NCI-H2227 (cell line): ENCODE data around the gene HHIP.

Experiments
- DNase-seq: peaks from one replicate; lab custom pipeline; 2025; ENCODE audit not compliant: unreplicated experiment; lab: John Stamatoyannopoulos, UW

Gene HHIP

DNA sequence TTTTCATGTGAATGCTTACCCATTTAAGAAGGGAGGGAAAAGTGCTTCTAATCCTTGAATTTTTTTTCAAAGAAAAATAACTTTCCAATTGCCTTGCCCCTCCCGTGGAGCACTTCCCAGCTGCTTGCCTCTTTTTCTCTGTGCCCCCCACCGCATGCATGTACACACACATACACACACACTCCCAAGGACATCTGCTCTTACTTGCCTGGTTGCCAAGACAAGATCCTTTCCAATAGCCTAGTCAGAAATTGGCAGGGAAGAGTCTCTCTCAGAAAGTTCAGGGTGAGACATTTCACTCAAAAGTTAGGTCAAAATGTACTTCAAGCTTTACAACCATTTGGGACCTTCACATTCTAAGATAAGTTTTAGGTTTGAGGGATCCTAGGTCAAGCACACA is 10.9 kb downstream of the HHIP start:
- no peak for DNase-seq

- DNase-seq = no peak
Observed at GRCh38 chr4:144658015-144658567, 12.1 kb downstream of the HHIP start.

GRCh38 chr4:144658903-144659302 is 12.9 kb downstream of the HHIP start:
- no peak for DNase-seq

DNA sequence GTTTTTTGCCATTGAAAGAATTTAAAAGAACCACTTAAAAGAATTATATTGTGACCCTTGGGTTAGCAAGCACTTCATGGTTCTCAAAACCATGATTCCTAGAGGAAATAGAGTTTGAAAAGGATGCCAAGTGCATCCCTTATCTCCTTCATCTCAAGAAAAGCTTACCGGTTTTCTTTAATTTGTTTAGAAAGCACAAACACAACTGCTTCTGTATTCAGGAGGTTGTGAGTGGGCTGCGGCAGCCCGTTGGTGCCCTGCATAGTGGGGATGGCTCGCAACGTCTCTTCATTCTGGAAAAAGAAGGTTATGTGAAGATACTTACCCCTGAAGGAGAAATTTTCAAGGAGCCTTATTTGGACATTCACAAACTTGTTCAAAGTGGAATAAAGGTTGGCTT is 13.5 kb downstream of the HHIP start:
- DNase-seq = no peak

DNA sequence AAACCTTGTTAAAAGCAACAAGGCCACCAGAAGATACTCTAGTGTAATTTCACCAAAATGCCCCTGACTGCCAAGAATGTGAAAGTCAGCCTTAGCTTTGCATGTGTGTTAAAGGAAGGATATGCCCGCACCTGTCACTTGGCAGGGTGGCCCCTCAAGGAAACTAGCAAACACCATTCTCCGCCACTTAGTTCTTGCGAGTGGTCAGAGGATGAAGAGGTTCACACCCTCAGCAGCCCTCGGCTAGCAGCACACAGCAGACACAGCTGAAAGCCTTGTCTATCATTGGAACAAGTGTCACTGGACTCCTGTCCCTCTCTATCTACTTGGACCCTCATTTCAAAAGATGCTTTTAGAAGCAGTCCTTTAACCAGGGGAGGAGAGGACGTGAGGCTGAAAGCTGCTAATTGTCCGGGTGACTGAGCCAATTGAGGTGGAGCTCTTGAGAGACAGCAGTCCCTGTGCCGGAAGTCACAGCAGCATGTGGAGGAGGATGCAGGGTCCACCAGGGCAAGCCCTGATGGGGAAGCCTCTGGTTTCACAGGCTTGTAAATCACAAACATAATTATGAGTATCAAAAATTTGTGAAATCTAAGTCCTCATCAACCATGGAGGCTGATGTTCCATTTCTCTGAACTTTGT is 18.0 kb downstream of the HHIP start:
- no peak for DNase-seq

DNA sequence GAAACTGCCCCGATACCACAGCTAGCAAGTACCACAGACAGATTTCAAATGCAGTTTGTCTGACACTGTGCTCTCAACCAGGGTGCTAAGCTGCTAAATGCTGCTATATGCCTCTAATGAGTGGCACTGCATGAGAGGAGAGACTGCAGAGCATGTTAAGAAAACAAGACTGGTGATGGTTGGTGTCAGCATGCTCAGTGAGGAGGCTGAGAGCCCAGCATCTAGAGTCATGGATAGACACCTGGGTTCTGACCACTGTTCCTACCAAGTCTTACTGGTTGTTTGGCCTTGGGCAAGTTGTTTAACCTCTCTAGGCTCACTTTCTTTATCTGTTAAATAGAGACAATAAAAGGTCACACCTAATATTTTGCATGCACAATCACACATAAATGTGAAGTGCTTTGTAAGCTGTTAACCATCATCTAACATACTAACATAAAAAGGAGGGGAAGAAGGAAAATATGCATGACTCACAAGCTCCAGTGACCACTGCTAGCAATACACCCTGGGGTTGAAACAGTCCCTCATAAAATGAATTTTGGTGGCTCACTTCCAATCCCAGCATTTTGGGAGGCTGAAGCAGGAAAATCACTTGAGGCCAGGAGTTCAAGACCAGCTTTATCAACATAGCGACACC is 20.7 kb downstream of the HHIP start:
- DNase-seq = no peak

DNA sequence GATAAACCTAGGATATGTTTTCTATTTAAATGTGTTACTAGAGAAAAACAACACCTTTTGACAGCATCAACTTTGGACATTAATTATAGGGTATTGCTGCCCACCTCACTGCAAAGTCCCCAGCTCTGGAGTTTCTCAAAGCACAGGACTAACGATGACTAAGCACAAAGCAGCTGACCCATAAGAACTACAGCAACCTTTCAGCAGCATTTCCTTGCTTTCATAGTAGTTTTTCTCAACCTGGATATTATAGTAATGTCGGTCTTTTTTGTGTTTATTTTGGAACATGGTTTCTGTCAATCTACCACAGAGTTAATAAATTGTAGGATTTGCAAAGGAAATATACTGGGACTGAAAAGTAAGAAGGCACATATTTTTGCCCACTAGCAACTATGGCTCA is 21.5 kb downstream of the HHIP start:
- DNase-seq = no peak

- no peak for DNase-seq
Observed at GRCh38 chr4:144670776-144671175, 24.8 kb downstream of the HHIP start.

- no peak for DNase-seq
Observed at GRCh38 chr4:144674711-144675110, 28.8 kb downstream of the HHIP start.

GRCh38 chr4:144681806-144682205 is 35.9 kb downstream of the HHIP start:
- DNase-seq = no peak

DNA sequence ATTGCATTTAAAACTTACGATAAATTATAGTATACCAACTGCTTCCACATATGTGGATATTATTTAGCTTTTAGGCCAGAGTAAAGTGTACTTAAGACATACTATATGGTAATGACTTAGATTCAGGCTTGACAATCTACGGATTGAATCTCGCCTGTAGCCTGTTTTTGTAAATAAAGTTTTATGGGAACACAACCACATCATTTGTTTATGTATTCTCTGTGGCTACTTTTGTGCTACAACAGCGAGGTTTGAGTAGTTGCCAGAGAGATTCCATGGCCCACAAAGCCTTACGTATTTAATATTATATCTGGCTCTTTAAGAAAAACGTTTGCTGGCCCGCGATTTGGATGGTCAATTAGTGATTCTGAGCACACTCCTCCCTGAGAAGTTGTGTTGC is 37.6 kb downstream of the HHIP start:
- no peak for DNase-seq

GRCh38 chr4:144685911-144686310 is 40.0 kb downstream of the HHIP start:
- no peak for DNase-seq

DNA sequence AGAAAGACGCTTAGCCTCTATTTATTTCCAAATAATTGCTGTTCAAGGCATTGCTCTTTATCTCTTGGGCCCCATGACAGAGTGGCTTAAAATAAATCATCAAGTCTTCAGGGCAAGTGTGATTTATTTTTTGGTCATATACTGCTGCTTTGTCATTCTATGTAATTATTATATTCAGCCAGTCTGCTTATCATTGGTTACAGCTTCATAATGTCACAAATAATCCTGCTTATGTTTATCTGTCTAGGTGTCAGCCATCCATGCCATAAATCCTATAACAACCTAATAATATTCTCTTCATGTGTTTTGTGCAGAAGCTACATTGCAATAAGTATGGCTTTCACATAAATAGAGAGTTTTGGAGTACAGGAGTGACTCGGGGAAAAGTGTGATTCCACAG is 41.0 kb downstream of the HHIP start:
- DNase-seq = no peak

- DNase-seq = no peak
Observed at GRCh38 chr4:144687466-144687865, 41.5 kb downstream of the HHIP start.

- DNase-seq = no peak
Observed at GRCh38 chr4:144688035-144688569, 42.1 kb downstream of the HHIP start.

- DNase-seq = no peak
Observed at GRCh38 chr4:144689125-144689524, 43.2 kb downstream of the HHIP start.

DNA sequence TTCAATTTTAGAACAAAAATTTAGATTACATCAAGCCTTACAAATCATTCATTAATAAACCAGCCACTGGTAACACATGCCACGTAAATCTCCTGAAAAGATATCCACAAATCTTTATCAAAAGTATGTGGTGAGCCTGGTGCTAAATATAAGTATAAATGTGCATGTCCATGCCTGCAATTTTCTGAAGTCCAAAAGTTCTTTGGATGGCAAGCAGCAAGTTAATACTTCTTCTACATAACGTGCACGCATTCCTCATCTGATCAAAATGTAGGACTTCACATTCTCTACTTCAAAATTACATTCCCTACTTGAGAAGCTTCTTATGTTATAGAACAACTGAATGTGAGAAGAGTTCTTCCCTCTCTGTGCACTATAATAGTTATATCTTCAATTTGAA is 49.8 kb downstream of the HHIP start:
- DNase-seq = no peak

GRCh38 chr4:144696376-144696775 is 50.4 kb downstream of the HHIP start:
- no peak for DNase-seq

- no peak for DNase-seq
Observed at GRCh38 chr4:144699565-144699964, 53.6 kb downstream of the HHIP start.

DNA sequence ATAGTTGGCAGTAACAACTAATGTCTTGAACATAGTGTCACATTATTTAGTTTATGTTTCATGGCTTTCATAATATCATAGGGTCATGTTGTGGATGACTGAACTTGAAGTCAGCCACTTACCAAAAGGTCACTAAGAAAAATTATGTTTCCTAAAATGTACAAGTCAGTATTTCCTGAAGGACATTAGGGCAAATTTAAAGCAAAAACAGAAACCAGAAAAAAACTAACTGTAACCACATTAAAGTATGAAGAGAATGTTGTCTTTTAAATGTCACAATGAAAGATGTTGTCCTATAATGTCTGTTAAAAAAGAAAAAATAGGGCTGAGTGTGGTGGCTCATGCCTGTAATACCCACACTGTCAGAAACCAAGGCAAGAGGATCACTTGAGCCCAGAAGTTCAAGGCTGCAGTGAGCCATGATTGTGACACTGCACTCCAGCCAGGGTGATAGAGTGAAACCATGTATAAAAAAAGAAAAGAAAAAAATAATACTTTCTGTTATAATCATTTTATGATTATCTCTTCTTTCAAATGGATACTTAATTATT is 55.8 kb downstream of the HHIP start:
- no peak for DNase-seq

- no peak for DNase-seq
Observed at GRCh38 chr4:144703494-144703893, 57.5 kb downstream of the HHIP start.
